Activated CD8-positive, alpha-beta T cell treated with anti-CD3 and anti-CD28 coated beads for 36 hours (primary cell): ENCODE data around the gene FBRSL1. TPM values are rescaled to one million over a fixed set of nuclear protein-coding genes. Genes with fewer than 3 reads are reported as not detected.

Experiments
- ATAC-seq: fragments of 200-7000 bp; cut with Tn5 transposase; one replicate; pipeline ENCODE4 v1.10.0; 2021; ENCODE audit warnings: mild to moderate bottlenecking, moderate library complexity
- CTCF ChIA-PET: fragments of 350-600 bp; sonication (Branson Sonifier 250); formaldehyde crosslinking; loops from one replicate; lab custom pipeline; 2021; ENCODE audit warnings: antibody characterized with exemption; lab: Charles Lee
- POLR2A ChIA-PET: fragments of 350-600 bp; sonication (Branson Sonifier 250); formaldehyde crosslinking; loops from one replicate; lab custom pipeline; 2021; ENCODE audit warnings: antibody characterized with exemption; lab: Charles Lee
- DNase-seq: peaks from one replicate; pipeline ENCODE4 v3.0.0-alpha.2; 2020
- H3K27ac Mint-ChIP-seq: one replicate; pipeline ENCODE4 v1.8.0; 2021; ENCODE audit warnings: mild to moderate bottlenecking, mixed read lengths
- H3K27me3 Mint-ChIP-seq: one replicate; pipeline ENCODE4 v1.8.0; 2021; ENCODE audit warnings: mixed read lengths
- H3K36me3 Mint-ChIP-seq: one replicate; pipeline ENCODE4 v1.8.0; 2021; ENCODE audit warnings: low read depth, mixed read lengths
- H3K4me1 Mint-ChIP-seq: one replicate; pipeline ENCODE4 v1.8.0; 2021; ENCODE audit warnings: low read depth, mixed read lengths
- H3K4me3 Mint-ChIP-seq: one replicate; pipeline ENCODE4 v1.8.0; 2021; ENCODE audit warnings: mild to moderate bottlenecking, moderate library complexity, mixed read lengths
- H3K9me3 Mint-ChIP-seq: one replicate; pipeline ENCODE4 v1.8.0; 2021; ENCODE audit warnings: mixed read lengths
- CTCF ChIP-seq: fragments of 200-600 bp; IDR thresholded peaks from one replicate; pipeline ENCODE4 v1.8.0; 2022; ENCODE audit warnings: antibody characterized with exemption, mild to moderate bottlenecking
- intact Hi-C: fragments of 100-400 bp; cut with micrococcal nuclease; formaldehyde crosslinking; loops from one replicate; pipeline ENCODE4 v1.10.0; 2022
- total RNA-seq, 2 experiments: library from RNA; stranded (reverse); gene quantifications; one replicate each; pipeline ENCODE4 v1.2.3, GENCODE V29; 2021

Gene FBRSL1
- total RNA-seq, 2 experiments from 2014 or later, result 41.4 to 48.1 TPM

GRCh38 chr12:132475304-132476037 is 14.5 kb upstream of the FBRSL1 start:
- peak overlapping the region; percentile 52 for H3K4me3 Mint-ChIP-seq
- intact Hi-C loops, result no loop called here
- CTCF ChIA-PET, result interaction anchor here (0.6 kb wide), 1 partner anchor 139 kb away, joined by 3 read pairs; no protein-coding TSS in a partner anchor
- H3K9me3 Mint-ChIP-seq, result peaks cover 1% of the 10 kb centered on the region
- TF ChIP-seq CTCF, result no peak
- H3K27ac Mint-ChIP-seq, result peak overlapping the region; percentile 57
- ATAC-seq (peak; percentile 31), DNase-seq (peak; percentile 52)
- POLR2A ChIA-PET, result interaction anchor here (0.9 kb wide), 1 partner anchor 9 kb away, joined by 3 read pairs; no protein-coding TSS in a partner anchor
- peaks cover 1% of the 10 kb centered on the region for H3K27me3 Mint-ChIP-seq
- peaks cover 38% of the 10 kb centered on the region for H3K4me1 Mint-ChIP-seq
- H3K36me3 Mint-ChIP-seq, result no peaks in the 10 kb centered on the region

- ATAC-seq, result no peak
- CTCF ChIA-PET, result interaction anchor here (0.6 kb wide), 1 partner anchor 139 kb away, joined by 3 read pairs; no protein-coding TSS in a partner anchor
- POLR2A ChIA-PET, result no interaction called here
These were observed 13.9 kb upstream of the FBRSL1 start for GRCh38 chr12:132476038-132476414.

GRCh38 chr12:132476421-132476820 is 13.5 kb upstream of the FBRSL1 start:
- intact Hi-C loops, result no loop called here
- ChIA-PET CTCF (interaction anchor here (1.0 kb wide), 1 partner anchor 10 kb away, joined by 3 read pairs; no protein-coding TSS in a partner anchor), POLR2A (no interaction called here)
- H3K4me1 Mint-ChIP-seq, result peaks cover 34% of the 10 kb centered on the region
- ATAC-seq (no peak), DNase-seq (no peak)
- H3K27ac Mint-ChIP-seq, result peak overlapping the region; percentile 57
- TF ChIP-seq CTCF, result no peak
- H3K36me3 Mint-ChIP-seq, result no peaks in the 10 kb centered on the region
- H3K9me3 Mint-ChIP-seq, result peaks cover 1% of the 10 kb centered on the region
- no peak overlapping the region for H3K4me3 Mint-ChIP-seq
- no peaks in the 10 kb centered on the region for H3K27me3 Mint-ChIP-seq

More at GRCh38 chr12:132476038-132476414, 13.9 kb upstream of the FBRSL1 start:
- TF ChIP-seq CTCF, result no peak
- intact Hi-C loops, result no loop called here
- peaks cover 1% of the 10 kb centered on the region for H3K9me3 Mint-ChIP-seq
- H3K27me3 Mint-ChIP-seq, result peaks cover under 1% of the 10 kb centered on the region
- peak overlapping the region; percentile 57 for H3K27ac Mint-ChIP-seq
- H3K36me3 Mint-ChIP-seq, result no peaks in the 10 kb centered on the region
- peak overlapping the region; percentile 49 for H3K4me3 Mint-ChIP-seq
- peaks cover 35% of the 10 kb centered on the region for H3K4me1 Mint-ChIP-seq
- DNase-seq, result no peak

- Mint-ChIP-seq H3K27ac (no peak overlapping the region), H3K27me3 (no peaks in the 10 kb centered on the region), H3K4me3 (no peak overlapping the region), H3K9me3 (peaks cover 1% of the 10 kb centered on the region), H3K36me3 (no peaks in the 10 kb centered on the region), H3K4me1 (peaks cover 31% of the 10 kb centered on the region)
- peak; percentile 26 for ATAC-seq
- no peak for TF ChIP-seq CTCF
- CTCF ChIA-PET, result interaction anchor here (1.0 kb wide), 1 partner anchor 9 kb away, joined by 3 read pairs; no protein-coding TSS in a partner anchor
- intact Hi-C loops, result no loop called here
- peak; percentile 35 for DNase-seq
- POLR2A ChIA-PET, result no interaction called here
These were observed 12.8 kb upstream of the FBRSL1 start for GRCh38 chr12:132477017-132477702.
